ENCODE data around the gene ZNF334. TPM values are rescaled to one million over a fixed set of nuclear protein-coding genes. Genes with fewer than 3 reads are reported as not detected.

The ZNF334 gene
- polyA plus RNA-seq, 2 of the 4 experiments (the other 2 are of a cell fraction), result not detected

DNA sequence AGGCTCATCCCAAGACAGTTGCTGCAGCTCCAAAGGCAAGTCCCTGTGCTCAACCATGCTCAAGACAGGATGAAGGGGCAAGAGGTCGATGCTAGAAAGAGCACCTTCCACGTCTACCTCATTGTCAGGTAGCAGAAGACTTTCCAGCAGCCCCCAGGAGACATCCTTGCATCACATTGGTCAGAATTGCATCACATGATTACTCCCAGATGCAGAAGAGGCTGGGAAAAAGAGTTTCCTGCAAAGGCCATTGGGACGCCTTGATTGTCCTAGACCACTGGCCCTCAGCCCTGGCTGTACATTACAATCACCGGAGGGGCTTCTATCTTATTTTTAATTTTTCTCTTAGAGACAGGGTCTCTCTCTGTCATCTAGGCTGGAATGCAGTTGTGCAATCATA, 17.3 kb upstream of the ZNF334 start:
- FAIRE-seq, result no peak
- DNase-seq (ENCODE audit: low read depth in 1 of 2, low spot score in 1 of 2), result no peak
- Histone ChIP-seq H3K4me1 (no peaks in the 10 kb centered on the region), H3K4me3 (no peak overlapping the region), H3K9me3 (no peaks in the 10 kb centered on the region), H3K4me2 (no peak overlapping the region), H3K27ac (no peak overlapping the region)
- WGBS (ENCODE audit: missing lambda C conversion rate), result 34% methylated on average over 4 of the region's 4 CpGs
- ATAC-seq, result no peak
- no peak for TF ChIP-seq POLR2AphosphoS2 (conservative IDR thresholded peaks at IDR 0.05; ENCODE audit: low read length)
- no peak for TF ChIP-seq ESRRA (IDR thresholded peaks at IDR 0.05; ENCODE audit: borderline replicate concordance, low read length)
- TF ChIP-seq, protein P1, sequence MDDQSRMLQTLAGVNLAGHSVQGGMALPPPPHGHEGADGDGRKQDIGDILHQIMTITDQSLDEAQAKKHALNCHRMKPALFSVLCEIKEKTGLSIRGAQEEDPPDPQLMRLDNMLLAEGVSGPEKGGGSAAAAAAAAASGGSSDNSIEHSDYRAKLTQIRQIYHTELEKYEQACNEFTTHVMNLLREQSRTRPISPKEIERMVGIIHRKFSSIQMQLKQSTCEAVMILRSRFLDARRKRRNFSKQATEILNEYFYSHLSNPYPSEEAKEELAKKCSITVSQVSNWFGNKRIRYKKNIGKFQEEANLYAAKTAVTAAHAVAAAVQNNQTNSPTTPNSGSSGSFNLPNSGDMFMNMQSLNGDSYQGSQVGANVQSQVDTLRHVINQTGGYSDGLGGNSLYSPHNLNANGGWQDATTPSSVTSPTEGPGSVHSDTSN (IDR thresholded peaks at IDR 0.05), result no peak
- no peak for TF ChIP-seq SREBF2 (IDR thresholded peaks at IDR 0.05)
- TF ChIP-seq, protein P2, sequence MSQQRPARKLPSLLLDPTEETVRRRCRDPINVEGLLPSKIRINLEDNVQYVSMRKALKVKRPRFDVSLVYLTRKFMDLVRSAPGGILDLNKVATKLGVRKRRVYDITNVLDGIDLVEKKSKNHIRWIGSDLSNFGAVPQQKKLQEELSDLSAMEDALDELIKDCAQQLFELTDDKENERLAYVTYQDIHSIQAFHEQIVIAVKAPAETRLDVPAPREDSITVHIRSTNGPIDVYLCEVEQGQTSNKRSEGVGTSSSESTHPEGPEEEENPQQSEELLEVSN (IDR thresholded peaks at IDR 0.05; ENCODE audit: borderline replicate concordance, low read depth), result no peak
- TF ChIP-seq, protein P3, sequence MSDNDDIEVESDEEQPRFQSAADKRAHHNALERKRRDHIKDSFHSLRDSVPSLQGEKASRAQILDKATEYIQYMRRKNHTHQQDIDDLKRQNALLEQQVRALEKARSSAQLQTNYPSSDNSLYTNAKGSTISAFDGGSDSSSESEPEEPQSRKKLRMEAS (IDR thresholded peaks at IDR 0.05), result no peak
- ChIA-PET CTCF (interaction anchor here (1.2 to 3.7 kb wide), 2 partner anchors 10 to 32 kb away, joined by 3 to 12 read pairs; no protein-coding TSS in a partner anchor), POLR2A (no interaction called here)

DNA sequence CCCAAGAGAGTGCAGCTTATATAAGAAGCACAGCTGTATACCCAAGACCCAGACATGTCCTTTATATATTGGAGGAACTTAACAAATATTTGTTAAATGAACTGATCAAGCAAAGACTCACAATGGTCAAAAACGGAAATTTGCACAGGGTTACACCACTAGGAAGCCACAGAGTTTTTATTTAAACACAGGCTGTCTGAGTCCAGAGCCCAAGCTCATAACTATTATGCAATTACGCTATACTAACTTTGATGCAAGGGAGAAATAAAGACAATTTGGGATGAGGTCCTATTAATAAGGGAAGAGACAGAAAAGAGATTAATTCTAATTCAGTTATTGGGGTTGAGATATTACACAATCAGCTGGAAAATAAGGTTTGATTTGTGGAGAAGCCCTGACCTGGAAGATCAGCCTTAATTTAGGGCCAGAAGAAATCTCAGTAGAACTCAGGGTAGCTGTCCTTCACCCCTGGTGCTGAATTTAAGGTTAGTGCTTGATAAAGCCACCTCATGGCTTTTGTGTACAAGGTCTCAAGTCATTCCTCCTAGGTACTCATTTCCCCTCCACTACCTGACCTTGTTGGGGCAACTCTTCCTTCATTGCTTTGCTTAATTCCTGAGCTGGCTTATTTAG, 10.5 kb upstream of the ZNF334 start:
- ChIA-PET POLR2A (no interaction called here), CTCF (interaction anchor here (0.6 to 8.7 kb wide), 6 partner anchors 39 to 224 kb away, joined by 3 to 113 read pairs (median 4); no protein-coding TSS in a partner anchor)
- DNase-seq (ENCODE audit: low read depth in 1 of 2, low spot score in 1 of 2) (no peak), FAIRE-seq (no peak), ATAC-seq (no peak)
- H3K27ac ChIP-seq, result no peak overlapping the region
- no peaks in the 10 kb centered on the region for H3K4me1 ChIP-seq
- H3K4me3 ChIP-seq, result no peak overlapping the region
- 0 out of 3 replicates have a peak, but pooled peaks cover 6% of the 10 kb centered on the region for H3K9me3 ChIP-seq
- no peak overlapping the region for H3K4me2 ChIP-seq
- TF ChIP-seq TFCP2L1 (CRISPR knock-in tag; IDR thresholded peaks at IDR 0.05), result no peak
- TF ChIP-seq REST (IDR thresholded peaks at IDR 0.05), result peak; percentile 85
- TF ChIP-seq EHMT2 (IDR thresholded peaks at IDR 0.05; ENCODE audit: low read depth), result 0 out of 2 replicates have a peak, but pooled peaks have one; percentile 24
- TF ChIP-seq, protein P3 (IDR thresholded peaks at IDR 0.05), result no peak
- no peak for TF ChIP-seq MYC (IDR thresholded peaks at IDR 0.05; ENCODE audit: borderline replicate concordance, low read length)
- WGBS (ENCODE audit: missing lambda C conversion rate), result 40% methylated on average over 2 of the region's 2 CpGs

DNA sequence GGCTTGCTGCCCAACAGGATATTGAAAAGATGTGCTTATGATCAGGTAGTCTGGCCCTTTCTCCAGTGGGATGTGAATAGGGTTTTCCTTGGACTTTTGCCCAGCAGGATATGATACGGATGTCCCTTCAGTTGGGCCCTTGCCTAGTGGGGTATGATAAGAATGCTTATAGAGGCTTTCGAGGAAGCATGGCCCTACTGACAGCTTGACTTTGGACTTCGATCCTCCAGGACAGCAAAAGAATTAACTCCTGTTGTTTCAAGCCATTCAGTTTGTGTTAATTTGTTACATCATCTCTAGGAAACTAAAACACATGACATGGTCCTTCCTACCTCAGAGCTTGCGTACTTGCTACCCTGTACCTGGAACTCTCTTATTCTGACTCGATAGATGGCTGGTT, 9.7 kb upstream of the ZNF334 start:
- CTCF ChIA-PET, result interaction anchor here (0.6 to 8.7 kb wide), 6 partner anchors 27 to 224 kb away, joined by 3 to 113 read pairs (median 4); partner anchors contain the start of gene OCSTAMP
- WGBS (ENCODE audit: missing lambda C conversion rate), result 4% methylated on average over 5 of the region's 5 CpGs
- FAIRE-seq, result no peak

More for the DNA sequence above, 9.7 kb upstream of the ZNF334 start:
- no peak for DNase-seq (ENCODE audit: low read depth in 1 of 2, low spot score in 1 of 2)
- Histone ChIP-seq H3K9me3 (0 out of 3 replicates have a peak, but pooled peaks cover 6% of the 10 kb centered on the region), H3K27ac (no peak overlapping the region), H3K4me3 (no peak overlapping the region), H3K4me2 (no peak overlapping the region), H3K4me1 (no peaks in the 10 kb centered on the region)
- POLR2A ChIA-PET, result no interaction called here
- no peak for ATAC-seq
- TF ChIP-seq HOXB5 (CRISPR knock-in tag; IDR thresholded peaks at IDR 0.05) (no peak), ZC3H11A (IDR thresholded peaks at IDR 0.05) (no peak), REST (IDR thresholded peaks at IDR 0.05) (no peak), HOXA7 (CRISPR knock-in tag; IDR thresholded peaks at IDR 0.05) (no peak), CBX2 (IDR thresholded peaks at IDR 0.05; ENCODE audit: borderline replicate concordance, low read depth) (no peak)
- TF ChIP-seq, protein P4, sequence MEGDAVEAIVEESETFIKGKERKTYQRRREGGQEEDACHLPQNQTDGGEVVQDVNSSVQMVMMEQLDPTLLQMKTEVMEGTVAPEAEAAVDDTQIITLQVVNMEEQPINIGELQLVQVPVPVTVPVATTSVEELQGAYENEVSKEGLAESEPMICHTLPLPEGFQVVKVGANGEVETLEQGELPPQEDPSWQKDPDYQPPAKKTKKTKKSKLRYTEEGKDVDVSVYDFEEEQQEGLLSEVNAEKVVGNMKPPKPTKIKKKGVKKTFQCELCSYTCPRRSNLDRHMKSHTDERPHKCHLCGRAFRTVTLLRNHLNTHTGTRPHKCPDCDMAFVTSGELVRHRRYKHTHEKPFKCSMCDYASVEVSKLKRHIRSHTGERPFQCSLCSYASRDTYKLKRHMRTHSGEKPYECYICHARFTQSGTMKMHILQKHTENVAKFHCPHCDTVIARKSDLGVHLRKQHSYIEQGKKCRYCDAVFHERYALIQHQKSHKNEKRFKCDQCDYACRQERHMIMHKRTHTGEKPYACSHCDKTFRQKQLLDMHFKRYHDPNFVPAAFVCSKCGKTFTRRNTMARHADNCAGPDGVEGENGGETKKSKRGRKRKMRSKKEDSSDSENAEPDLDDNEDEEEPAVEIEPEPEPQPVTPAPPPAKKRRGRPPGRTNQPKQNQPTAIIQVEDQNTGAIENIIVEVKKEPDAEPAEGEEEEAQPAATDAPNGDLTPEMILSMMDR (IDR thresholded peaks at IDR 0.05), result no peak
- TF ChIP-seq, protein P3 (IDR thresholded peaks at IDR 0.05), result no peak
